Keratinocyte (primary cell): ENCODE results near the gene RAB6A. TPM values are rescaled to one million over a fixed set of nuclear protein-coding genes. Genes with fewer than 3 reads are reported as not detected.

Source experiments
- DNase-seq: peaks from one replicate; pipeline ENCODE4 v3.0.0-alpha.2; 2011; ENCODE audit warnings: low read depth, missing footprints, low spot score
- FAIRE-seq: peaks from 2 replicates; lab custom pipeline; 2011; peaks lifted over from hg19 to GRCh38; lab: Jason Lieb, UNC
- H2AFZ ChIP-seq: 2 replicates; pipeline ENCODE4 v1.6.0; 2012; ENCODE audit warnings: low read length, control low read depth, inconsistent platforms; ENCODE audit not compliant: control insufficient read depth
- H3K27ac ChIP-seq: 2 replicates; pipeline ENCODE4 v1.5.1; 2011; ENCODE audit warnings: low read length; ENCODE audit not compliant: control insufficient read depth, insufficient read depth
- H3K27me3 ChIP-seq: 3 replicates; pipeline ENCODE4 v1.6.0; 2011; ENCODE audit warnings: low read length; ENCODE audit not compliant: control insufficient read depth, insufficient read depth; ENCODE audit errors: extremely low read depth
- H3K36me3 ChIP-seq, 2 experiments: 2 replicates in 1 of 2; 3 replicates in 1 of 2; pipeline ENCODE4 v1.5.1; 2011; ENCODE audit warnings: low read length in 2 of 2, mild to moderate bottlenecking in 1 of 2; ENCODE audit not compliant: control insufficient read depth in 2 of 2, insufficient read depth in 2 of 2; ENCODE audit errors: extremely low read depth in 1 of 2
- H3K4me1 ChIP-seq: 3 replicates; pipeline ENCODE4 v1.5.1; 2011; ENCODE audit warnings: low read length; ENCODE audit not compliant: control insufficient read depth, insufficient read depth; ENCODE audit errors: extremely low read depth
- H3K4me2 ChIP-seq: 3 replicates; pipeline ENCODE4 v1.6.0; 2011; ENCODE audit warnings: low read depth, low read length; ENCODE audit not compliant: control insufficient read depth, insufficient read depth; ENCODE audit errors: extremely low read depth
- H3K4me3 ChIP-seq, 3 experiments: fragments of 200-600 bp in 1 of 3; sonication (generic) in 1 of 3; 2 replicates in 2 of 3; 3 replicates in 1 of 3; pipeline ENCODE4 v1.5.1; 2011 to 2016; ENCODE audit warnings: low read length in 3 of 3, mild to moderate bottlenecking in 3 of 3, control low read depth in 2 of 3, inconsistent platforms in 1 of 3, low read depth in 1 of 3, mixed read lengths in 1 of 3, mixed run types in 1 of 3, moderate library complexity in 1 of 3; ENCODE audit not compliant: control insufficient read depth in 2 of 3, insufficient read depth in 2 of 3; ENCODE audit errors: extremely low read depth in 1 of 3
- H3K79me2 ChIP-seq: 2 replicates; pipeline ENCODE4 v1.6.0; 2012; ENCODE audit warnings: low read length; ENCODE audit not compliant: control insufficient read depth, insufficient read depth
- H3K9ac ChIP-seq: 3 replicates; pipeline ENCODE4 v1.6.0; 2011; ENCODE audit warnings: low read length; ENCODE audit not compliant: control insufficient read depth, insufficient read depth; ENCODE audit errors: extremely low read depth
- H3K9me1 ChIP-seq: 3 replicates; pipeline ENCODE4 v1.6.0; 2011; ENCODE audit warnings: low read length; ENCODE audit not compliant: control insufficient read depth, insufficient read depth; ENCODE audit errors: extremely low read depth
- H3K9me3 ChIP-seq: 2 replicates; pipeline ENCODE4 v1.5.1; 2012; ENCODE audit warnings: low read depth, low read length; ENCODE audit not compliant: control insufficient read depth
- H4K20me1 ChIP-seq: 3 replicates; pipeline ENCODE4 v1.6.0; 2011; ENCODE audit warnings: low read length; ENCODE audit not compliant: control insufficient read depth, insufficient read depth; ENCODE audit errors: extremely low read depth
- EZH2 ChIP-seq: IDR thresholded peaks from one replicate; pipeline ENCODE4 v1.6.1; 2012; ENCODE audit warnings: inconsistent platforms, mild to moderate bottlenecking, low read length, moderate library complexity
- dilution Hi-C: fragments of 300-500 bp; cut with MboI; formaldehyde crosslinking; loops from one replicate; pipeline ENCODE4 v1.7.0; 2020; ENCODE audit warnings: low sequenced_read_pairs; ENCODE audit not compliant: extremely low pct_ligation_motif_present
- polyA plus RNA-seq, 5 experiments: library from polyadenylated mRNA; depleted of rRNA in 3 of 5; stranded (reverse) in 3 of 5; stranded (forward) in 1 of 5; unstranded in 1 of 5; fragments of >200 nt; gene quantifications; 1 replicate in 1 of 5; 2 replicates in 3 of 5; 3 replicates in 1 of 5; pipeline versions ENCODE4 v1.2.1 to v1.2.3, GENCODE V29; 2011 to 2012; ENCODE audit warnings: missing spikeins in 2 of 5, low read depth in 1 of 5, low replicate concordance in 1 of 5
- TF ChIP-seq, protein P1 (sequence below), 3 experiments: IDR thresholded peaks in 1 of 3; conservative IDR thresholded peaks in 1 of 3; optimal IDR thresholded peaks in 1 of 3; 2 replicates in 2 of 3; 3 replicates in 1 of 3; pipeline versions ENCODE3 to v1.5.1; 2011; ENCODE audit warnings: low read length in 3 of 3, mild to moderate bottlenecking in 3 of 3, moderate library complexity in 2 of 3, control low read depth in 1 of 3, inconsistent platforms in 1 of 3; ENCODE audit not compliant: insufficient read depth in 2 of 3; ENCODE audit errors: extremely low read depth in 1 of 3

The RAB6A gene
- polyA plus RNA-seq, 1 donor (not counting 4 experiments of a cell fraction or from before 2014, with no cell fraction given) = 142 TPM

DNA sequence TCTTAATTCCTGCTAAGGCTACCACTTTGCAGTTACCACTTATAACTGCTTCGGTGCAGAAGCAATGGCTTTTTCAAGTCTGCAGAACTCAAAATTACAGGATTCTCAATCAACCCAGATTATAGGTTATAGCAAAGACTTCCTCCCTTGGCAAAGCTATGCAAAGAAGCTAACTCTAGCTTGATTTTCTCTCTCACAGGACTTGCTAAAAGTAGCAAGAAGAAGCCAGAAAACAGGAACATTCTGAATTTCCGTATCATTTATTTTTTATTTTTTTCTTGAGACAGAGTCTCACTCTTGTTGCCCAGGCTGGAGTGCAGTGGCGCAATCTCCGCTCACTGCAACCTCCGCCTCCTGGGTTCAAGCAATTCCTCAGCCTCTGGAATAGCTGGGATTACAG, 125.2 kb downstream of the RAB6A start:
- Histone ChIP-seq H3K79me2 (no peaks in the 10 kb centered on the region), H2AFZ (no peak overlapping the region), H4K20me1 (no peaks in the 10 kb centered on the region), H3K9me1 (no peaks in the 10 kb centered on the region), H3K9me3 (no peaks in the 10 kb centered on the region), H3K4me1 (no peaks in the 10 kb centered on the region), H3K4me2 (no peak overlapping the region), H3K4me3 (no peak overlapping the region), H3K36me3 (no peaks in the 10 kb centered on the region), H3K27ac (no peak overlapping the region), H3K9ac (no peak overlapping the region), H3K27me3 (no peaks in the 10 kb centered on the region)
- dilution Hi-C loops = no loop called here
- FAIRE-seq (no peak), DNase-seq (no peak)
- no peak for TF ChIP-seq EZH2
- TF ChIP-seq, protein P1, sequence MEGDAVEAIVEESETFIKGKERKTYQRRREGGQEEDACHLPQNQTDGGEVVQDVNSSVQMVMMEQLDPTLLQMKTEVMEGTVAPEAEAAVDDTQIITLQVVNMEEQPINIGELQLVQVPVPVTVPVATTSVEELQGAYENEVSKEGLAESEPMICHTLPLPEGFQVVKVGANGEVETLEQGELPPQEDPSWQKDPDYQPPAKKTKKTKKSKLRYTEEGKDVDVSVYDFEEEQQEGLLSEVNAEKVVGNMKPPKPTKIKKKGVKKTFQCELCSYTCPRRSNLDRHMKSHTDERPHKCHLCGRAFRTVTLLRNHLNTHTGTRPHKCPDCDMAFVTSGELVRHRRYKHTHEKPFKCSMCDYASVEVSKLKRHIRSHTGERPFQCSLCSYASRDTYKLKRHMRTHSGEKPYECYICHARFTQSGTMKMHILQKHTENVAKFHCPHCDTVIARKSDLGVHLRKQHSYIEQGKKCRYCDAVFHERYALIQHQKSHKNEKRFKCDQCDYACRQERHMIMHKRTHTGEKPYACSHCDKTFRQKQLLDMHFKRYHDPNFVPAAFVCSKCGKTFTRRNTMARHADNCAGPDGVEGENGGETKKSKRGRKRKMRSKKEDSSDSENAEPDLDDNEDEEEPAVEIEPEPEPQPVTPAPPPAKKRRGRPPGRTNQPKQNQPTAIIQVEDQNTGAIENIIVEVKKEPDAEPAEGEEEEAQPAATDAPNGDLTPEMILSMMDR (optimal IDR thresholded peaks at IDR 0.05 in 1 of 3, IDR thresholded peaks at IDR 0.05 in 1 of 3, conservative IDR thresholded peaks at IDR 0.05 in 1 of 3; ENCODE audit: extremely low read depth in 1 of 3, insufficient read depth in 2 of 3, low read length in 3 of 3) = no peak

DNA sequence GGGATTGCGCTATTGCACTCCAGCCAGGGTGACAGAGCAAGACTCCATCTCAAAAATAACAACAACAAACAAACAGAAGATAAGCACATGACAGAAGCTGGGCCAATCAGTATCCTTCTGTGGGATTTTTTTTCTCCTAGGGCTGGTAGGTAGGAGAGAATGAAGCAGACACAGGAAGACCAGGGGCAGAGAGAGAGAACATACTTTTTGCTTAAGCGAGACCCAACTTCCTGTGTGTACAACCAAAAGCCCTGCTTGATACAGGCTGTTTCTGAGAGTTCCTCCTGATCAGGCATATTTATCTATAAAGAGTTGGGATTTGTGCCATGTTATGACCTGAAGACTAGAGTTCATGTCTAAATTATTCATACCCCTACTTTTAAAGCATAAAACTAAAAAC, 126.9 kb downstream of the RAB6A start:
- Histone ChIP-seq H3K9me3 (no peaks in the 10 kb centered on the region), H3K9ac (no peak overlapping the region), H3K27me3 (no peaks in the 10 kb centered on the region), H3K79me2 (no peaks in the 10 kb centered on the region), H3K9me1 (no peaks in the 10 kb centered on the region), H3K27ac (no peak overlapping the region), H3K4me3 (no peak overlapping the region), H3K4me1 (no peaks in the 10 kb centered on the region), H3K36me3 (no peaks in the 10 kb centered on the region), H4K20me1 (no peaks in the 10 kb centered on the region), H2AFZ (no peak overlapping the region), H3K4me2 (no peak overlapping the region)
- TF ChIP-seq, protein P1 (optimal IDR thresholded peaks at IDR 0.05 in 1 of 3, IDR thresholded peaks at IDR 0.05 in 1 of 3, conservative IDR thresholded peaks at IDR 0.05 in 1 of 3; ENCODE audit: extremely low read depth in 1 of 3, insufficient read depth in 2 of 3, low read length in 3 of 3) = no peak
- no peak for TF ChIP-seq EZH2
- dilution Hi-C loops = no loop called here
- DNase-seq (no peak), FAIRE-seq (no peak)
